ENCODE data around the gene SEMA4F.

Gene SEMA4F

DNA sequence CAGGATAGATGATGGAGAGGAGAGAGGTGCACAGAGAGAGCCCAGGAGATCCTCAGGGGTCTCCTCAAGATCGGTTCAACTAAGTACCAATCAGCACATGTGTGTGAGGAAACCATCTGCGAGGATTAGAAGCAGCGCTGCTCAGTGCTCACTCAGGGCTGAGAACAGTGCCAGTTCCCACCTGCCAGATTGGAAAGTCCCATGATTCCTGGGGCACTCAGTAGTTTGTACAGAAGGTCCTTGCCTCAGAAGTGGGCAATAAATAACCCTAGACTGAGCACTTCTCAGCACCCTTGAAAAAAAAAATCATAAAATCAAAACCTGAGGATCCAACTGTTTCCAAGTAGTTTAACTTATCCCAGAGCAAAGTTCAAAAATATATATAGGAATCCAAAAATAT is 53.8 kb downstream of the SEMA4F start:
- DNase-seq, result no peak

DNA sequence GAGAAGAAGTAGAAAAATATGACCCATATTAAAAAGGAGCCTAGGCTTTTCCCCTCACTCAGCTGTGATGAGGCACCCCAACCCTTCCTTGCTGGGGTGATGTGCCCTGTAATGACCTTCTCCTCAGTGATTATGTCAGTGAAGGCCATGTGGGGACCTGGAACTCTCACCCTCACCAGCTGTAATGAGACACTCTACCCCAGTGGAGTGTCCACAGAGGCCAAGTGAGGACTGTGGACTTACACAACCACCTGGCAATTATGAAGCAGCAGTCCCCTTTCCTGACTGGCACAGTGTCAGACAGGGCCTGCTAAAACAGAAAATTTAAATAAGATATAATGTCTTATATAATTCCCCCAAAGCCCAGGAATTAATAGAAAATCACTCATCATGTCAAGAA is 54.2 kb downstream of the SEMA4F start:
- no peak for DNase-seq

DNA sequence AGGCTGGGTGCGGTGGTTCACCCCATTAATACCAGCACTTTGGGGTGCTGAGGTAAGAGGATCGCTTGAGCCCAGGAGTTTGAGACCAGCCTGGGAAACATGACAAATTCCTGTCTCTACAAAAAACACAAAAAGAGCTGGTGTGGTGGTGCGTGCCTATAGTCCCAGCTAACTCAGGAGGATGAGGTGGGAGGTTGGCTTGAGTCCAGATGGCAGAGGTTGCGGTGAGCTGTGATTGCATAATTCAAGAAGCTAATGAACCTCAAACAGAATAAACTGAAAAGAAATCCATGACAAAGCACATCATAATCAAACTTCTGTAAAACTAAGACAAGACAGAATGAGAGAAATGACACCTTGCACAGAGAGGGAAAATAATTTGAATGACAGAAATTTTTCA is 54.8 kb downstream of the SEMA4F start:
- DNase-seq, result no peak

DNA sequence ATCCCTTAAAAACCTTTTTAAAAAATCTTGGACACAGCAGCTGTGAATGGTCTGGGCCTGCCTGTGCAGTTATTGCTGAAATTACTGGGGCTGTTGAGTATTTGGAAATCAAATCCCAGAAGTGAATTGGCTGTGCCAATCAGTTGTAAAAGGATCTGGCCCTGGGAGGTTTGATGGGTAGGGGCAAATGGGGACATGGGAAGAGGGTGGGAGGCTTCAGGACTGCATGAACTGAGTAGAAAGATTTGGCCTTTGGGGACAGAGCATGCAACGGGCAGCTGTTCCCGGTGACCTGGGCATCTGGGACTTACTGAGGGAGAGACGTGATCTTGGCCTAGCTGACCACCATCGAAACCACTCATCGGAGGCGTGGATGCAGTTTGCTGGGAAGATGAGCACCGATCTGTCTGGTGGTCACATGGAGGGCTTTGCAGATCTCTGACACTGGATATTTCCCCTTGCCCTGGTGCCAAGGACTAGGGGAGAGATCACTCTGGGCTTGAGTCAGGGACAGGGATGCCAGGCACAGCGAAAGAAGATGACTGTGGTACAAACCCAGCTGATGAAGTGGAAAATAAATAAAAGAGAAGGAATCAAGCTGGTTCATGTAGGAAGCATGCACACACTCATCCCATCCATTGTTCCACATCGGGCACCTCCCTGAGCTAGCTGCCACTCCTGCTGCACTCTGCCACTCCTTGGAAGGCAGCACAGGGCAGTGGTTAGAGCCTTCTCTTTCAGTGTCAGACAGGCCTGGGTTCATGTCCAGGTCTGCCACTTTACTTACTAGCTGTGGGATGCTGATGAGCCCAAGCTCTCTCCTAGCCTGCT is 58.4 kb downstream of the SEMA4F start:
- DNase-seq, result no peak

DNA sequence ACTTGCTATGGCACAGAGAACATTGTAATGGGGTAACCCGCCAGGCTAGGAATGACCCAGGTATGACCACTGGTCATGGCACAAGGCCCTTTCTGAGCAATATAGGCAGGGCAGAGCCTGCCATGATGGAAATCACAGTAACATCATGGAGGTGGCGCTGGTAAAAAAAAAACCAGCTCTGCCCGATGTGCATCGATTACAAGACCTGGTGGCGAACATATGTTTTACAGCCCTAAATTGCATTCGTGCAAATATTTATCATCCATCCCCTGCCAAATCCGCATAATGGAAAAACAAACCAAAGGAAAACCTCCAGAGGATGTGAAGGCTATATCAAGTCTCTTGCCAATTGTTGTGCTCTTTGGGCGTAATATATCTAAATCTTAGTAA is 60.6 kb downstream of the SEMA4F start:
- DNase-seq, result no peak

GRCh38 chr2:74715081-74715791 is 61.2 kb downstream of the SEMA4F start:
- peak; percentile 48 to 84 for DNase-seq

- no peak for DNase-seq
Observed at GRCh38 chr2:74715880-74716279, 61.8 kb downstream of the SEMA4F start.

DNA sequence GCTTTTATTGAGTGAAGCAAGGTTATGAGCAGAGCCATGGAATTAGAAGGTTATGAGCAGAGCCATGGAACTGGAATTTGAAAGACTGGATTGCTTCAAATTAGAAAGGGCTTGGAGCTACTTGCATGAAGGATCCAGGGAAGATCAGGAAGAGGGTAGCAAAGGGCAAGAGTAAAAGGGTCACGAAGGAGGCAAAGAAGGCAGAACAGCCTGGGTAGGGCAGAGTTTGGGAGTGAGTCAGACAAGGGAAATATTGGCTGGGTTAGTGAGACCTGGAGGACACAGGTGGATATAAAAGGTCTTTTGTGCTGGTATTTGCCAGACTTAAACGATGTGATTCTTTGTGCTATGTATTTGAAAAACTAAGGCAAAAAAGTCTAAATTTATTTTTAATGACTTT is 65.0 kb downstream of the SEMA4F start:
- DNase-seq, result no peak

GRCh38 chr2:74721316-74721715 is 67.3 kb downstream of the SEMA4F start:
- no peak for DNase-seq

GRCh38 chr2:74724496-74724895 is 70.4 kb downstream of the SEMA4F start:
- no peak for DNase-seq

DNA sequence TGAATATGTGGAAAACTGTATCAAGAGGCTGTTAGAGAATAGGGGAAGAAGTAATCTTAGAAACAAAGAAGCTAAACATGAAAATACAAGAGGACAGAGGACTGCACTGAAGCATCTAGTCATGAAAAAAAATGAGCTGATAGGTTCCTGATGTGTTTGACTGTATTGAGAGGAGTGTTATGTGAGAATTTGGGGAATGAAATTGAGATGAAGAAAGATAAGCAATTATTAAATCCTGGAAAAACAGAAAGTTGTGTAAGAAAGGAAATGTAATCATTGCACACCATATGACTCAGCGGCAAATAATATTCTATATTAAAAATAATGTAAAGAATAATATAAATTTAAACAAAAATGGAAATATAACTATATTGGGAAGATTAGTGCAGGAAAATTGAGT is 71.2 kb downstream of the SEMA4F start:
- DNase-seq, result no peak

DNA sequence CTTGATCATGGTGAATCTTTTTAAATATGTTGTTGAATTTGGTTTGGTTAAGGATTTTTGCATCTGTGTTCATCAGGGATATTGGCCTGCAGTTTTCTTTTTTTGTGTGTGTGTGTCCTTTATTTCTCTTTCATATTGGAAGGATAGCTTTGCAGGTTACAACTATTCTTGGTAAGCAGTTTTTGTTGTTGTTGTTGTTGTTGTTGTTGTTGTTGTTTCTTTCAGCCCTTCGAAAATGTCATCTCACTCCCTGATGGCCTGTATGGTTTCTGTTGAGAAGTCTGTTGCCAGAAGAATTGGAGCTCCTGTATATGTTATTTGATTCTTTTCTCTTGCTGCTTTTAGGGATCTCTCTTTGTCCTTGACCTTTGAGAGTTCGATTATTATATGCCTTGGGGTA is 74.8 kb downstream of the SEMA4F start:
- no peak for DNase-seq

GRCh38 chr2:74730530-74730929 is 76.5 kb downstream of the SEMA4F start:
- no peak for DNase-seq

Measured in SW 1271 (cell line).